ENCODE results near the gene CST7.

Gene CST7

GRCh38 chr20:24980291-24981053 is 31.4 kb downstream of the CST7 start:
- H3K79me2 ChIP-seq (ENCODE audit: insufficient read depth, low read length) = peaks cover 58% of the 10 kb centered on the region
- peaks cover 12% of the 10 kb centered on the region; the same call in 1 of the 2 replicates for H3K9me3 ChIP-seq (ENCODE audit: insufficient read depth, low read depth, low read length)
- TF ChIP-seq EZH2phosphoT487 (IDR thresholded peaks at IDR 0.05; ENCODE audit: borderline replicate concordance) = no peak
- no peak for TF ChIP-seq CTCF (conservative IDR thresholded peaks at IDR 0.05; ENCODE audit: low read length)
- H3K9me2 ChIP-seq (replicated peaks; ENCODE audit: low read depth, low read length) = no peaks in the 10 kb centered on the region
- H3K36me3 ChIP-seq (ENCODE audit: insufficient read depth, low read length) = peaks cover 74% of the 10 kb centered on the region
- peaks cover 12% of the 10 kb centered on the region for H4K20me1 ChIP-seq (ENCODE audit: insufficient read depth, low read length, poor library complexity, severe bottlenecking)
- no peaks in the 10 kb centered on the region for H3F3A ChIP-seq (ENCODE audit: low read depth)
- peaks cover 34% of the 10 kb centered on the region for H3K4me1 ChIP-seq (ENCODE audit: insufficient read depth, low read length, poor library complexity, severe bottlenecking)
- H3K9ac ChIP-seq (ENCODE audit: low read depth, low read length, poor library complexity, severe bottlenecking) = no peak overlapping the region
- H3K27me3 ChIP-seq (ENCODE audit: insufficient read depth, low read length, poor library complexity, severe bottlenecking) = no peaks in the 10 kb centered on the region
- no peak overlapping the region for H3K4me3 ChIP-seq (ENCODE audit: low read length, poor library complexity, severe bottlenecking)
- no peak overlapping the region for H2AFZ ChIP-seq (ENCODE audit: low read length)
- no peak overlapping the region for H3K4me2 ChIP-seq (ENCODE audit: low read depth, low read length, poor library complexity, severe bottlenecking)

- Histone ChIP-seq H3K9me2 (replicated peaks; ENCODE audit: low read depth, low read length) (no peaks in the 10 kb centered on the region), H3K79me2 (ENCODE audit: insufficient read depth, low read length) (peaks cover 66% of the 10 kb centered on the region), H3F3A (ENCODE audit: low read depth) (no peaks in the 10 kb centered on the region), H3K4me3 (ENCODE audit: low read length, poor library complexity, severe bottlenecking) (no peak overlapping the region), H3K9me3 (ENCODE audit: insufficient read depth, low read depth, low read length) (peaks cover 5% of the 10 kb centered on the region; the same call in 1 of the 2 replicates), H3K4me2 (ENCODE audit: low read depth, low read length, poor library complexity, severe bottlenecking) (peak overlapping the region; percentile 9), H3K9ac (ENCODE audit: low read depth, low read length, poor library complexity, severe bottlenecking) (no peak overlapping the region), H4K20me1 (ENCODE audit: insufficient read depth, low read length, poor library complexity, severe bottlenecking) (peaks cover 15% of the 10 kb centered on the region), H2AFZ (ENCODE audit: low read length) (no peak overlapping the region), H3K27me3 (ENCODE audit: insufficient read depth, low read length, poor library complexity, severe bottlenecking) (no peaks in the 10 kb centered on the region), H3K36me3 (ENCODE audit: insufficient read depth, low read length) (peaks cover 66% of the 10 kb centered on the region; the same call in 1 of the 2 replicates), H3K4me1 (ENCODE audit: insufficient read depth, low read length, poor library complexity, severe bottlenecking) (peaks cover 41% of the 10 kb centered on the region)
- TF ChIP-seq CTCF (conservative IDR thresholded peaks at IDR 0.05; ENCODE audit: low read length) (no peak), EZH2phosphoT487 (IDR thresholded peaks at IDR 0.05; ENCODE audit: borderline replicate concordance) (no peak)
Observed at GRCh38 chr20:24981282-24981681, 32.2 kb downstream of the CST7 start.

- H3K4me3 ChIP-seq (ENCODE audit: low read length, poor library complexity, severe bottlenecking) = no peak overlapping the region
- no peaks in the 10 kb centered on the region for H3K27me3 ChIP-seq (ENCODE audit: insufficient read depth, low read length, poor library complexity, severe bottlenecking)
- H3K36me3 ChIP-seq (ENCODE audit: insufficient read depth, low read length) = peaks cover 61% of the 10 kb centered on the region; the same call in 1 of the 2 replicates
- H3K9me2 ChIP-seq (replicated peaks; ENCODE audit: low read depth, low read length) = no peaks in the 10 kb centered on the region
- no peaks in the 10 kb centered on the region for H3F3A ChIP-seq (ENCODE audit: low read depth)
- H2AFZ ChIP-seq (ENCODE audit: low read length) = no peak overlapping the region
- peaks cover 15% of the 10 kb centered on the region for H4K20me1 ChIP-seq (ENCODE audit: insufficient read depth, low read length, poor library complexity, severe bottlenecking)
- H3K9me3 ChIP-seq (ENCODE audit: insufficient read depth, low read depth, low read length) = peaks cover under 1% of the 10 kb centered on the region; the same call in 1 of the 2 replicates
- H3K4me2 ChIP-seq (ENCODE audit: low read depth, low read length, poor library complexity, severe bottlenecking) = peak overlapping the region; percentile 9
- peaks cover 46% of the 10 kb centered on the region for H3K4me1 ChIP-seq (ENCODE audit: insufficient read depth, low read length, poor library complexity, severe bottlenecking)
- H3K79me2 ChIP-seq (ENCODE audit: insufficient read depth, low read length) = peaks cover 72% of the 10 kb centered on the region
- H3K9ac ChIP-seq (ENCODE audit: low read depth, low read length, poor library complexity, severe bottlenecking) = peak overlapping the region; percentile 12
- TF ChIP-seq EZH2phosphoT487 (IDR thresholded peaks at IDR 0.05; ENCODE audit: borderline replicate concordance) = no peak
- TF ChIP-seq CTCF (conservative IDR thresholded peaks at IDR 0.05; ENCODE audit: low read length) = no peak
Observed at GRCh38 chr20:24981790-24982189, 32.7 kb downstream of the CST7 start.
